BJ (cell line): ENCODE results near the gene TTLL5. TPM values are rescaled to one million over a fixed set of nuclear protein-coding genes. Genes with fewer than 3 reads are reported as not detected.

ENCODE experiments used
- CTCF ChIA-PET: fragments of 350-600 bp; formaldehyde crosslinking; extraction: SDS; loops from one replicate; lab custom pipeline; 2021; ENCODE audit warnings: antibody characterized with exemption, inconsistent platforms; lab: Yijun Ruan, JAX
- POLR2A ChIA-PET: fragments of 300-600 bp; sonication (Branson Sonifier 250); formaldehyde crosslinking; extraction: SDS; loops from one replicate; lab custom pipeline; 2021; ENCODE audit warnings: antibody characterized with exemption; lab: Charles Lee
- DNase-seq: peaks from one replicate; pipeline ENCODE4 v3.0.0-alpha.2; 2011; ENCODE audit warnings: low read depth
- H3K27me3 ChIP-seq: 2 replicates; pipeline ENCODE4 v1.6.0; 2011; ENCODE audit warnings: low read length; ENCODE audit not compliant: control insufficient read depth, insufficient read depth
- H3K36me3 ChIP-seq: 2 replicates; pipeline ENCODE4 v1.5.1; 2011; ENCODE audit warnings: low read length; ENCODE audit not compliant: control insufficient read depth, insufficient read depth
- H3K4me3 ChIP-seq: 2 replicates; pipeline ENCODE4 v1.5.1; 2011; ENCODE audit warnings: low read depth, mild to moderate bottlenecking, control low read depth, low read length
- polyA plus RNA-seq: library from polyadenylated mRNA; depleted of rRNA; stranded (reverse); fragments of >200 nt; gene quantifications from 2 replicates; pipeline ENCODE4 v1.2.3, GENCODE V29; 2011
- TF ChIP-seq, protein P1 (sequence below): IDR thresholded peaks from 2 replicates; pipeline ENCODE4 v1.5.1; 2011; ENCODE audit warnings: low read depth, mild to moderate bottlenecking, control low read depth, inconsistent platforms, low read length, moderate library complexity; ENCODE audit not compliant: insufficient read depth

Gene TTLL5
- polyA plus RNA-seq, 1 experiment: 9.9 TPM

GRCh38 chr14:75905147-75905904, 244.3 kb downstream of the TTLL5 start:
- no peak for DNase-seq
- no peak overlapping the region for H3K4me3 ChIP-seq
- TF ChIP-seq, protein P1, sequence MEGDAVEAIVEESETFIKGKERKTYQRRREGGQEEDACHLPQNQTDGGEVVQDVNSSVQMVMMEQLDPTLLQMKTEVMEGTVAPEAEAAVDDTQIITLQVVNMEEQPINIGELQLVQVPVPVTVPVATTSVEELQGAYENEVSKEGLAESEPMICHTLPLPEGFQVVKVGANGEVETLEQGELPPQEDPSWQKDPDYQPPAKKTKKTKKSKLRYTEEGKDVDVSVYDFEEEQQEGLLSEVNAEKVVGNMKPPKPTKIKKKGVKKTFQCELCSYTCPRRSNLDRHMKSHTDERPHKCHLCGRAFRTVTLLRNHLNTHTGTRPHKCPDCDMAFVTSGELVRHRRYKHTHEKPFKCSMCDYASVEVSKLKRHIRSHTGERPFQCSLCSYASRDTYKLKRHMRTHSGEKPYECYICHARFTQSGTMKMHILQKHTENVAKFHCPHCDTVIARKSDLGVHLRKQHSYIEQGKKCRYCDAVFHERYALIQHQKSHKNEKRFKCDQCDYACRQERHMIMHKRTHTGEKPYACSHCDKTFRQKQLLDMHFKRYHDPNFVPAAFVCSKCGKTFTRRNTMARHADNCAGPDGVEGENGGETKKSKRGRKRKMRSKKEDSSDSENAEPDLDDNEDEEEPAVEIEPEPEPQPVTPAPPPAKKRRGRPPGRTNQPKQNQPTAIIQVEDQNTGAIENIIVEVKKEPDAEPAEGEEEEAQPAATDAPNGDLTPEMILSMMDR: no peak
- H3K36me3 ChIP-seq: peaks cover 3% of the 10 kb centered on the region; the same call in 1 of the 2 replicates
- no peaks in the 10 kb centered on the region for H3K27me3 ChIP-seq
- ChIA-PET POLR2A (no interaction called here), CTCF (interaction anchor here (1.1 to 8.7 kb wide), 15 partner anchors 9 to 482 kb away, joined by 3 to 160 read pairs (median 9); partner anchors contain the start of genes IFT43 and TGFB3)

GRCh38 chr14:75906228-75906627, 245.2 kb downstream of the TTLL5 start:
- Histone ChIP-seq H3K36me3 (peaks cover 3% of the 10 kb centered on the region; the same call in 1 of the 2 replicates), H3K4me3 (no peak overlapping the region), H3K27me3 (no peaks in the 10 kb centered on the region)
- TF ChIP-seq, protein P1: no peak
- DNase-seq: no peak
- POLR2A ChIA-PET: no interaction called here
- CTCF ChIA-PET: interaction anchor here (0.6 to 8.7 kb wide), 37 partner anchors 10 to 647 kb away, joined by 3 to 160 read pairs (median 6); partner anchors contain the start of genes IFT43 and TGFB3

DNA sequence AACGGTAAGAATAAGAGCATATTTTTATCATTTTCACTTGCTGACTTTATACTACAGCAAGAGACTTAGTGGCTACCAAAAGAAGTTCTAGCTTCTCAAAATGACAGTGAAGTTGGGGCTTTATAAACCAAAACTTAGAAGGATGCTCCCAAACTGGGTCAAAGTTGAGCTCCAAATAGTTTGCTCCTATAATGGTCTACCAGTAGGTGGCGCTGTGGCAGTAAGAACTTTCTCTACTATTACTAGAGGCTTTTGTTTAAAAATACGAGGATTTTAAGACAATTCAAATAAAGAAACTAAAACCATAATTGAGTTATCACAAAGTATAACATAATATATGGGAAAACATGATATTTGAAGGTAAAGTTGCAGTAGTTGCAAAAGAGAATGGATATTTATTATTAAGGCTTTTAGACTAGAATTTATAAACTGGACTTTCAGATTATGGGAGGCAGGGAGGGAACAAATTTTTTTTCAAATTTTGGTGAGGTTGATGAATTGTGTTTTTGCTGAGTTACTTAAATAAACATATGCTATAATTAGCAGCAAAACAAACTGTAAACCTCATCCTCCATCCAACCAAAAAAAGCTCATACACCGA, 245.7 kb downstream of the TTLL5 start:
- CTCF ChIA-PET: interaction anchor here (0.6 to 8.7 kb wide), 40 partner anchors 10 to 1394 kb away, joined by 3 to 160 read pairs (median 6); partner anchors contain the start of genes IFT43 and TGFB3
- no peak for DNase-seq
- no peaks in the 10 kb centered on the region for H3K27me3 ChIP-seq

GRCh38 chr14:75907756-75908359, 246.8 kb downstream of the TTLL5 start:
- TF ChIP-seq, protein P1: no peak
- no peak overlapping the region for H3K4me3 ChIP-seq
- ChIA-PET POLR2A (no interaction called here), CTCF (interaction anchor here (0.6 to 8.7 kb wide), 24 partner anchors 9 to 1393 kb away, joined by 3 to 160 read pairs (median 4); partner anchors contain the start of genes IFT43 and TGFB3)
- peaks cover 3% of the 10 kb centered on the region; the same call in 1 of the 2 replicates for H3K36me3 ChIP-seq
- no peaks in the 10 kb centered on the region for H3K27me3 ChIP-seq
- DNase-seq: no peak

More for the DNA sequence above, 245.7 kb downstream of the TTLL5 start:
- TF ChIP-seq, protein P1: peak; percentile 85
- POLR2A ChIA-PET: no interaction called here
- Histone ChIP-seq H3K36me3 (peaks cover 3% of the 10 kb centered on the region; the same call in 1 of the 2 replicates), H3K4me3 (no peak overlapping the region)
